H1 (cell line): ENCODE measurements around the gene WWP2.
"Not testable (repeated sequence)": the region's sequence is repeated elsewhere in the genome, so short reads cannot be mapped to it uniquely, and the experiment has no call there.

Experiments
- BACH1 ChIP-seq: IDR thresholded peaks from 2 replicates; pipeline ENCODE4 v1.6.1; 2012; ENCODE audit warnings: low read length, improper control_type of control experiment
- CREB1 ChIP-seq: IDR thresholded peaks from 2 replicates; pipeline ENCODE4 v1.6.1; 2012; ENCODE audit warnings: inconsistent platforms
- EP300 ChIP-seq, 2 experiments: IDR thresholded peaks; 1 replicate in 1 of 2; 2 replicates in 1 of 2; pipeline ENCODE4 v1.6.1; 2011 to 2012; ENCODE audit warnings: low read depth in 2 of 2, low read length in 2 of 2, mild to moderate bottlenecking in 2 of 2, borderline replicate concordance in 1 of 2, inconsistent platforms in 1 of 2, moderate library complexity in 1 of 2
- POLR2A ChIP-seq, 2 experiments: IDR thresholded peaks; 1 replicate in 1 of 2; 2 replicates in 1 of 2; pipeline ENCODE4 v1.6.1; 2011; ENCODE audit warnings: low read depth in 2 of 2, low read length in 2 of 2, mild to moderate bottlenecking in 2 of 2; ENCODE audit errors: control extremely low read depth in 1 of 2
- RAD21 ChIP-seq, 2 experiments: IDR thresholded peaks in 1 of 2; conservative IDR thresholded peaks in 1 of 2; 2 replicates each; pipeline ENCODE4 v1.6.1; 2011; ENCODE audit warnings: low read depth in 2 of 2, low read length in 2 of 2, improper control_type of control experiment in 1 of 2, inconsistent platforms in 1 of 2, mild to moderate bottlenecking in 1 of 2, moderate library complexity in 1 of 2
- RBBP5 ChIP-seq: IDR thresholded peaks from 2 replicates; pipeline ENCODE4 v1.7.1; 2012; ENCODE audit warnings: low read depth, mild to moderate bottlenecking, inconsistent platforms, low read length, moderate library complexity, borderline replicate concordance
- TF ChIP-seq, protein P1 (sequence below), 3 experiments: IDR thresholded peaks; 1 replicate in 2 of 3; 2 replicates in 1 of 3; pipeline versions ENCODE4 v1.5.1 to v1.6.1; 2011; ENCODE audit warnings: low read length in 3 of 3, mild to moderate bottlenecking in 3 of 3, inconsistent platforms in 2 of 3, low read depth in 1 of 3, moderate library complexity in 1 of 3; ENCODE audit not compliant: insufficient read depth in 1 of 3; ENCODE audit errors: control extremely low read depth in 1 of 3

DNA sequence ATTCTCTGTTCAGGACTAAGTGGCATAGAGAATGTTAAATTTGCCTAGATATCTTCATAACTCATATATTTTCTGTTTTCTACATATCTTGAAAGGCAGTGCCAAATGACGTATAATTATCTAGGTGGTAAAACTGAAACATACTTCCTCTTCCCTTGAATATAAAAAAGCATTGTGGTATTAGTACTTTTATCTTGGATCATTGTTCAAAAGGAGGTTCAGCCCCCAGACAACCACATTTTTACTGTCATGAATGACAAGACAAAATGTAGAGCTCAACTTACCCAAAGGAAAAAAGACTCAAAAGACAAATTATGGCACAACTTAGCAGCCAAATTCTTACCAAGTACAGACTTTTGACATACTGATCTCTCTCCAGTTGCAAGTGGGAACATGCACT, 223.1 kb downstream of the WWP2 start:
- not testable (repeated sequence) for TF ChIP-seq RAD21 (IDR thresholded peaks at IDR 0.05 in 1 of 2, conservative IDR thresholded peaks at IDR 0.05 in 1 of 2; ENCODE audit: low read depth in 2 of 2, low read length in 2 of 2); POLR2A (IDR thresholded peaks at IDR 0.05; ENCODE audit: control extremely low read depth in 1 of 2, low read depth in 2 of 2, low read length in 2 of 2); RBBP5; EP300 (IDR thresholded peaks at IDR 0.05; ENCODE audit: borderline replicate concordance in 1 of 2, low read depth in 2 of 2, low read length in 2 of 2); BACH1; CREB1
- TF ChIP-seq, protein P1, sequence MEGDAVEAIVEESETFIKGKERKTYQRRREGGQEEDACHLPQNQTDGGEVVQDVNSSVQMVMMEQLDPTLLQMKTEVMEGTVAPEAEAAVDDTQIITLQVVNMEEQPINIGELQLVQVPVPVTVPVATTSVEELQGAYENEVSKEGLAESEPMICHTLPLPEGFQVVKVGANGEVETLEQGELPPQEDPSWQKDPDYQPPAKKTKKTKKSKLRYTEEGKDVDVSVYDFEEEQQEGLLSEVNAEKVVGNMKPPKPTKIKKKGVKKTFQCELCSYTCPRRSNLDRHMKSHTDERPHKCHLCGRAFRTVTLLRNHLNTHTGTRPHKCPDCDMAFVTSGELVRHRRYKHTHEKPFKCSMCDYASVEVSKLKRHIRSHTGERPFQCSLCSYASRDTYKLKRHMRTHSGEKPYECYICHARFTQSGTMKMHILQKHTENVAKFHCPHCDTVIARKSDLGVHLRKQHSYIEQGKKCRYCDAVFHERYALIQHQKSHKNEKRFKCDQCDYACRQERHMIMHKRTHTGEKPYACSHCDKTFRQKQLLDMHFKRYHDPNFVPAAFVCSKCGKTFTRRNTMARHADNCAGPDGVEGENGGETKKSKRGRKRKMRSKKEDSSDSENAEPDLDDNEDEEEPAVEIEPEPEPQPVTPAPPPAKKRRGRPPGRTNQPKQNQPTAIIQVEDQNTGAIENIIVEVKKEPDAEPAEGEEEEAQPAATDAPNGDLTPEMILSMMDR (IDR thresholded peaks at IDR 0.05; ENCODE audit: control extremely low read depth in 1 of 3, insufficient read depth in 1 of 3, low read depth in 1 of 3, low read length in 3 of 3), result not testable (repeated sequence)
